ENCODE data around the gene SLC25A44. TPM values are rescaled to one million over a fixed set of nuclear protein-coding genes. Genes with fewer than 3 reads are reported as not detected.

Gene SLC25A44
- total RNA-seq, 1 experiment from 2014 or later, result 33.0 TPM

DNA sequence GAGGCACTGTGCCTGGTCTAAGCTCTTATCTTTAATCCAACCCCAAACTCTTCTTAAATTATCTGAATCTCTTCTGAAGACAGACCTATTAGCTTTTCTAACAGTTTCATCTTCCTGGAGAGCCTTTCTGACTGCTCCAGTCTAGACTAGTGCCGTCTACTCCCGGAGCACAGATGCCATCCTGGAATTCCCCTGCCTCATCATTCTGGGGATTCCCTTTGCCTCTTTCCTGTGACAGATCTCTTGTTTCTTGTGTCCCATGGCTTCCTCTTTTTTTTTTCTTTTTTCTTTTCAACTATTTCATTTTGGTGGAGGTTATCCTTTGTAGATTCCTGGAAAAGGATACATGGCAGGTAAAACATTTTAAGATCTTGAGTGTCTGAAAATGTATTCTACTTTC is 28.8 kb upstream of the SLC25A44 start:
- ChIA-PET CTCF (interaction anchor here (0.6 kb wide), 1 partner anchor 23 kb away, joined by 4 read pairs; no protein-coding TSS in a partner anchor), POLR2A (interaction anchor here (0.6 kb wide), 1 partner anchor 213 kb away, joined by 6 read pairs; no protein-coding TSS in a partner anchor)
- DNase-seq (ENCODE audit: low read depth, low spot score) (no peak), ATAC-seq (no peak; the same call in 1 of the 2 replicates)
- H3K27ac ChIP-seq (ENCODE audit: low read length), result no peak overlapping the region
- no peaks in the 10 kb centered on the region for H3K9me3 ChIP-seq (ENCODE audit: control insufficient read depth, insufficient read depth, low read depth, low read length)
- TF ChIP-seq TCF7L2 (IDR thresholded peaks at IDR 0.05; ENCODE audit: low read depth, low read length) (no peak), POLR2AphosphoS5 (IDR thresholded peaks at IDR 0.05; ENCODE audit: low read depth, low read length) (no peak), SIN3A (IDR thresholded peaks at IDR 0.05; ENCODE audit: borderline replicate concordance, insufficient read depth, low read depth, low read length) (no peak)
- TF ChIP-seq, protein P1, sequence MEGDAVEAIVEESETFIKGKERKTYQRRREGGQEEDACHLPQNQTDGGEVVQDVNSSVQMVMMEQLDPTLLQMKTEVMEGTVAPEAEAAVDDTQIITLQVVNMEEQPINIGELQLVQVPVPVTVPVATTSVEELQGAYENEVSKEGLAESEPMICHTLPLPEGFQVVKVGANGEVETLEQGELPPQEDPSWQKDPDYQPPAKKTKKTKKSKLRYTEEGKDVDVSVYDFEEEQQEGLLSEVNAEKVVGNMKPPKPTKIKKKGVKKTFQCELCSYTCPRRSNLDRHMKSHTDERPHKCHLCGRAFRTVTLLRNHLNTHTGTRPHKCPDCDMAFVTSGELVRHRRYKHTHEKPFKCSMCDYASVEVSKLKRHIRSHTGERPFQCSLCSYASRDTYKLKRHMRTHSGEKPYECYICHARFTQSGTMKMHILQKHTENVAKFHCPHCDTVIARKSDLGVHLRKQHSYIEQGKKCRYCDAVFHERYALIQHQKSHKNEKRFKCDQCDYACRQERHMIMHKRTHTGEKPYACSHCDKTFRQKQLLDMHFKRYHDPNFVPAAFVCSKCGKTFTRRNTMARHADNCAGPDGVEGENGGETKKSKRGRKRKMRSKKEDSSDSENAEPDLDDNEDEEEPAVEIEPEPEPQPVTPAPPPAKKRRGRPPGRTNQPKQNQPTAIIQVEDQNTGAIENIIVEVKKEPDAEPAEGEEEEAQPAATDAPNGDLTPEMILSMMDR (IDR thresholded peaks at IDR 0.05), result no peak
- TF ChIP-seq, protein P2, sequence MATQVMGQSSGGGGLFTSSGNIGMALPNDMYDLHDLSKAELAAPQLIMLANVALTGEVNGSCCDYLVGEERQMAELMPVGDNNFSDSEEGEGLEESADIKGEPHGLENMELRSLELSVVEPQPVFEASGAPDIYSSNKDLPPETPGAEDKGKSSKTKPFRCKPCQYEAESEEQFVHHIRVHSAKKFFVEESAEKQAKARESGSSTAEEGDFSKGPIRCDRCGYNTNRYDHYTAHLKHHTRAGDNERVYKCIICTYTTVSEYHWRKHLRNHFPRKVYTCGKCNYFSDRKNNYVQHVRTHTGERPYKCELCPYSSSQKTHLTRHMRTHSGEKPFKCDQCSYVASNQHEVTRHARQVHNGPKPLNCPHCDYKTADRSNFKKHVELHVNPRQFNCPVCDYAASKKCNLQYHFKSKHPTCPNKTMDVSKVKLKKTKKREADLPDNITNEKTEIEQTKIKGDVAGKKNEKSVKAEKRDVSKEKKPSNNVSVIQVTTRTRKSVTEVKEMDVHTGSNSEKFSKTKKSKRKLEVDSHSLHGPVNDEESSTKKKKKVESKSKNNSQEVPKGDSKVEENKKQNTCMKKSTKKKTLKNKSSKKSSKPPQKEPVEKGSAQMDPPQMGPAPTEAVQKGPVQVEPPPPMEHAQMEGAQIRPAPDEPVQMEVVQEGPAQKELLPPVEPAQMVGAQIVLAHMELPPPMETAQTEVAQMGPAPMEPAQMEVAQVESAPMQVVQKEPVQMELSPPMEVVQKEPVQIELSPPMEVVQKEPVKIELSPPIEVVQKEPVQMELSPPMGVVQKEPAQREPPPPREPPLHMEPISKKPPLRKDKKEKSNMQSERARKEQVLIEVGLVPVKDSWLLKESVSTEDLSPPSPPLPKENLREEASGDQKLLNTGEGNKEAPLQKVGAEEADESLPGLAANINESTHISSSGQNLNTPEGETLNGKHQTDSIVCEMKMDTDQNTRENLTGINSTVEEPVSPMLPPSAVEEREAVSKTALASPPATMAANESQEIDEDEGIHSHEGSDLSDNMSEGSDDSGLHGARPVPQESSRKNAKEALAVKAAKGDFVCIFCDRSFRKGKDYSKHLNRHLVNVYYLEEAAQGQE (IDR thresholded peaks at IDR 0.05; ENCODE audit: insufficient read depth in 1 of 2, low read depth in 2 of 2, low read length in 1 of 2), result no peak
- no TSS peak for BruUV-seq (replicated peaks)
- H3K4me3 ChIP-seq (ENCODE audit: low read depth in 2 of 2, low read length in 2 of 2), result no peak overlapping the region
- in situ Hi-C loops (cut with HindIII; ENCODE audit: low pct_unique_long_range_greater_than_20kb, low sequenced_read_pairs), result no loop called here
- H3K4me1 ChIP-seq (ENCODE audit: control insufficient read depth, insufficient read depth, low read length), result no peaks in the 10 kb centered on the region
- no peaks in the 10 kb centered on the region for H3K27me3 ChIP-seq (ENCODE audit: control insufficient read depth, insufficient read depth, low read length)
- H3K36me3 ChIP-seq (ENCODE audit: control insufficient read depth, insufficient read depth, low read length), result no peaks in the 10 kb centered on the region
- intact Hi-C loops (cut with micrococcal nuclease; ENCODE audit: unreplicated experiment), result no loop called here

DNA sequence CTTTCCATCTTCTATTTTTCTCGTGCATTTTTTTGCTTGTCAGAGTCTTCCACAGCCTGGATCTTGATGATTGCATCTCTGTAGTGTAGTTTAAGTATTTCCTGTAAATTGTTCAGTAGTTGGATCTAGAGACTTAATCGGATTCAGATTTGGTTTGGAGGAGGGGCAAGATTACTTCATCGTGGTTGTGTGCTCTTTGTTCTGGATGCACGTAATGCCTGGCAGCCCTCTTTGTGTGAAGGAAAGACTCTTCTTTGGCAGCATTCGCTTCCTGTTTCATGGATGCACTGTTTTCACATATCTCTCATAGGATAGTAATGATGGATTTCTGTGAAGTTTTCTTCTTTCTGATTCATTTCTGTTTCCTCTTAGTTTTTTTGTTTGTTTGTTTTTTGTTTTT is 26.4 kb upstream of the SLC25A44 start:
- no peak overlapping the region for H3K27ac ChIP-seq (ENCODE audit: low read length)
- DNase-seq (ENCODE audit: low read depth, low spot score) (no peak), ATAC-seq (no peak)
- ChIA-PET POLR2A (no interaction called here), CTCF (no interaction called here)
- intact Hi-C loops (cut with micrococcal nuclease; ENCODE audit: unreplicated experiment) (no loop called here), in situ Hi-C loops (cut with HindIII; ENCODE audit: low pct_unique_long_range_greater_than_20kb, low sequenced_read_pairs) (no loop called here)
- no peaks in the 10 kb centered on the region for H3K9me3 ChIP-seq (ENCODE audit: control insufficient read depth, insufficient read depth, low read depth, low read length)
- H3K36me3 ChIP-seq (ENCODE audit: control insufficient read depth, insufficient read depth, low read length), result no peaks in the 10 kb centered on the region
- H3K4me1 ChIP-seq (ENCODE audit: control insufficient read depth, insufficient read depth, low read length), result no peaks in the 10 kb centered on the region
- H3K27me3 ChIP-seq (ENCODE audit: control insufficient read depth, insufficient read depth, low read length), result no peaks in the 10 kb centered on the region
- TF ChIP-seq SIN3A (IDR thresholded peaks at IDR 0.05; ENCODE audit: borderline replicate concordance, insufficient read depth, low read depth, low read length) (no peak), POLR2AphosphoS5 (IDR thresholded peaks at IDR 0.05; ENCODE audit: low read depth, low read length) (no peak), TCF7L2 (IDR thresholded peaks at IDR 0.05; ENCODE audit: low read depth, low read length) (no peak)
- TF ChIP-seq, protein P2 (IDR thresholded peaks at IDR 0.05; ENCODE audit: insufficient read depth in 1 of 2, low read depth in 2 of 2, low read length in 1 of 2), result no peak
- TF ChIP-seq, protein P1 (IDR thresholded peaks at IDR 0.05), result no peak
- BruUV-seq (replicated peaks), result no TSS peak
- no peak overlapping the region for H3K4me3 ChIP-seq (ENCODE audit: low read depth in 2 of 2, low read length in 2 of 2)
